HS-27A (cell line): ENCODE data around the gene KCNJ15.

Experiments used
- DNase-seq: peaks from one replicate; pipeline ENCODE4 v3.0.0-alpha.2; 2012; ENCODE audit warnings: low read depth, missing footprints

KCNJ15 gene

DNA sequence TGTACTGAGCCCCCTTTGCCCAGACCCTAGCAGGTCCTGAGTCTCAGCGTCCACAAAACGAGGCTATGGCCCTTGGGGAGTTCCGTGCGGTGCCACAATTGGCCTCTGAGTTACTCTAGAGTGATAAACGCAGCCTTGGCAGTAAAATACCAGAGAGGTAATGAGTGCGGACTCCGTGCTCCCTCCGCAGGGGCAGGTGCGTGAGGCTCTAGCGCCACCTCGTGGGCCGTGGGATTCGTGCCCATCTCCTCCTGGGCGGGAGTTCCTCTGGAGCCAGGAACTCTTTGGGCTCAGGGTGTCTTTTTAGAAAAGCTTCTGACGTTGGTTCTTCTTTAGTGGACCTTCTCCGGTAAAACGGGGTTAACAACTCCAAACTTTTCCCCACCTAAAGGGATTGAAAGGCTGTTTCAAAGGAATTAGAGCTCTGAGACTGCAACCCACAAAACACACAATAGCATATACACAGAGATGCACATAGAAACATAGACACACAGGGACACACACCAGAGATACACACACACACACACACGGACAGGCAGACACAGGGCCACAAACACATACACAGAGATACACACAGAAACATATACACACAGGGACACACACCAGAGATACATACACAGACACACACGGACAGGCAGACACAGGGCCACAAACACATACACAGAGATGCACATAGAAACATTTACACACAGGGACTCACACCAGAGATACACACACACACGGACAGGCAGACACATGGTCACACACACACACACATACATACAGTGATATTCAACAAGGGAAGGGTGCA, 99.4 kb downstream of the KCNJ15 start:
- DNase-seq = no peak
